ENCODE data around the gene UBR3.
"Not testable (repeated sequence)": the region's sequence is repeated elsewhere in the genome, so short reads cannot be mapped to it uniquely, and the experiment has no call there.

Gene UBR3

DNA sequence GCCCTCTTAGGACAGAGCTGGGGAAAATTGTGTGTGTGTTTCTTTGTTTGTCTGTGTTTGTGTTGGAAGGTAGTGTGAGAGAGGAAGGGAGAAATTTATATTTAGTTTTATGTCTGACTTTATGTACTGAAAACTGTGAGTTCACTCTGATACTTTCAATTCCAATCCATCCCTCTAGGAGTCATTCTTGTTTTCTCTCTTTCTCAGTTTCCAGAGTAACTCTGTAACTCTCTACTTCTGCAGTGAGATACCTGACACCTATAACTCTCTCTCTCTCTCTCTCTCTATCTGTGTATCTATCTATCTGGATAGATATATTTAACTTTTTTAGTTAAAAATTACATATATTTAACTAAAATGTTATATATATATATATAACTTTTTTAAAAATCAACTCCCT, 128.7 kb downstream of the UBR3 start:
- DNase-seq = no peak

DNA sequence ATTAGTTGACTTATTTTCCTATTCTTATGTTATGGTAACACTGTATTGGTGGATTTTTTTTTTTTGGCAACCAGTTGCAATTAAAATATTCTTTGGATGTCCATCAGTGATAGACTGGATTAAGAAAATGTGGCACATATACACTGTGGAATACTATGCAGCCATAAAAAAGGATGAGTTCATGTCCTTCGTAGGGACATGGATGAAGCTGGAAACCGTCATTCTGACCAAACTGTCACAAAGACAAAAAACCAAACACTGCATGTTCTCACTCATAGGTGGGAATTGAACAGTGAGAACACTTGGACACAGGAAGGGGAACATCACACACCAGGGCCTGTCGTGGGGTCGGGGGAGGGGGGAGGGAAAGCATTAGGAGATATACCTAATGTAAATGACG, 130.0 kb downstream of the UBR3 start:
- not testable (repeated sequence) for DNase-seq

DNA sequence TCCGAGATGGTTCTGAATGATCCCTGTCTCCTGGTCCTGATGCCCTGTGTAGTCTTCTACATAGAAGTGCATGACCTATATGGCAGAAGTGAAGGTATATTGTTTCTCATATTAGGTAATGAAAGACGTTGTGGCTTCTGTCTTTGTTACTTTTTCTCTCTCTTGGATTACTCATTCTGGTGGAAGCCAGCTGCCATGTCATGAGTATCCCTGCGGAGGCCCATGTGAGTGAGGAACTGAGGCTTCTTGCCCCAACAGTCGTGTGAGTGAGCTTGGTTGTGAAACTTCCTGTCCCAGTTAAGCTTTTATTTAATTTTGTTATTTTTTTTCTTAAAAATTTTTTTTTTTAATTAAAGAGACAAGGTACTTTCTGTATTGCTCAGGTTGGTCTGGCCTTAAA, 134.7 kb downstream of the UBR3 start:
- no peak for DNase-seq

DNA sequence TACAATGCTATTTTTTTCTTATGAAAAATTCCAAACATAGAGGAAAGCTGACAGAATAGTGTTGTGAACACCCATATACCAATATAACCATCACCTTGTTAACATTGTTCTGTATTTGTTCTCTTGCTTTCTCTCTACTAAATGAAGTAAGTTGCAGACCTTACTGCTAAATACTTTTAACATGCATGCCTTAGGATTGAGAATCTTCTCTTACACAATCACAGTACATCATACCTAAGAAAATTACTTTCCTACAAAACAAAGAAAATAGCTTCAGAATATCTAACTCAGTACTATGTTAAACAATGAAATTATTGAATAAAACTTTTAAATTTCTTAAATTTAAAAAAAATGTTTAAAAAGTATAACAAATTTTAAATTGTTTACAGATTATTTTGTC, 136.5 kb downstream of the UBR3 start:
- DNase-seq = no peak

DNA sequence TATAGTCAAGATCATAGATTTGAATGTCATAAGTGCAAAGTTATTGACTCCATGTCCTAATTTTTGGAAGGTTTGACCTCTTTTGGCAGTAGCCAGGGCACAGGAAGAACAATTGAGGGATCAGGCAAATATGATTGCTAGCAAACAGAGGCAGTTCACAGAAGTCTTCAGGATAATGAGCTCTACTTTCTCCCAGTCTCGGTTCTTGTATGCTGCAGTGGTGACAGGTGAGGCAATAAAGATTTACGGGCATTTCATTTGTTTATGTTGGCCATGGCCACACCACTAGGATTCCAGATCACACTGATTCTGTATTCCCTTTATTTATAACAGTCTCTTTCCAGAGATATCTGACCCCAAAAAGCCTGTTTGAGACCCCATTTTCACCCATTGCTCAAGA, 137.5 kb downstream of the UBR3 start:
- no peak for DNase-seq

DNA sequence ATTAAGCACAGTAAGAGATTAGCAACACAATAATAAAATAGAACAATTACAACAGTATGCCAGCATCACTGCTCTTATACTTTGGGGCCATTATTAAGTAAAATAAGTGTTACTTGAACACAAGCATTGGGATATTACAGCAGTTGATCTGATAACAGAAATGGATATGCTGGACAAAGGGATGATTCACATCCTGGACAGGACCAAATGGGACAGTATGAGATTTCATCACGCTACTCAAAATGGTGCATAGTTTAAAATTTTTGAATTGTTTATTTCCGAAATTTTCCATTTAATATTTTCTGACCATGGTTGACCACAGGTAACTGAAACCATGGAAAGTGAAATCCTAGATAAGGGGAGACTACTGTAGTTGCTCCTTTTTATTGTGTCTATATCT, 138.2 kb downstream of the UBR3 start:
- DNase-seq = no peak

DNA sequence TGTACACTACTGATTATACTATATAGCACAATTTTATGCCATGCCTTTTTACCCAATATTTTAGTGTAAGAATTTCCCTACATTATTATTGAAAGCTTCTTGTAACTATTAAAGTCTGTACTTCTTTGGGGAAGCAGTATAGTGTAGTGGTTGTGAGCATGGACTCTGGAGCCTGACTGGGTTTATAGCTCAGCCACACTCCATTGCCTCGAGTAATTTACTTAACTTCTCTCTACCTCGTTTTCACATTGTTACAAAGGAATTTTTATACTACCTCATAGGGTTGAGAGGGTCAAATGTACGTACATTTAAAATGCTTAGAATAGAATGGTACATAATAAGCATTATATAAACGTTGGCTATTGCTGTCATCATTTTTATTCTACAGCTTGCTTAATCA, 139.2 kb downstream of the UBR3 start:
- no peak for DNase-seq

DNA sequence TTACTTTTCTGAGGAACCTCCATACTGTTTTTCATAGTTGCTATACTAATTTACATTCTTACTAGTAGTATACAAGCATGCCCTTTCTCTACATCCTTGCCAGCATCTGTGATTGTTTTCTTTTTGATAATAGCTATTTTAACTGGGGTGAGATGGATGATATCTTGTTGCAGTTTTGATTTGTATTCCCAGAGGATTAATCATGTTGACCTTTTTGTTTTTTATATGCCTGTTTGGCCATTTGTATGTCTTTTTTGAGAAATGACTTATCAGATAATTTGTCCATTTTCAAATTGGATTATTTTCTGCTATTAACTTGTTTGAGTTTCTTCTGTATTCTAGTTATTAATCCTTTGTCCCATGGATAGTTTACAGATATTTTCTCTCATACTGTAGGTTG, 141.5 kb downstream of the UBR3 start:
- no peak for DNase-seq

DNA sequence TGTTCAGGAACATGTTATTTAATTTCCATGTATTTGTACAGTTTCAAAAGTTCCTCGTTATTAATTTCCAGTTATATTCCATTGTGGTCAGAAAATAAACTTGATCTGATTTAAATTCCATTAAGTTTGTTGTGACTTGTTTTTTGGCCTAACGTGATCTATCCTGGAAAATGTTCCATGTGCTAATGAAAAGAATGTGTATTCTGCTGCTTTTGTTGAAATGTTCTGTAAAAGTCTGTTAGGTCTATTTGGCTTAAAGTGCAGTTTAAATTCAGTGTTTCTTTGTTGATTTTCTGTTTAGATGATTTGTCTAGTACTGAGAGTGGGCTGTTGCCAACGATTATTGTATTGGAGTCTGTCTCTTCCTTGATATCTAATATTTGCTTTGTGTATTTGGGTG, 148.0 kb downstream of the UBR3 start:
- DNase-seq = no peak

DNA sequence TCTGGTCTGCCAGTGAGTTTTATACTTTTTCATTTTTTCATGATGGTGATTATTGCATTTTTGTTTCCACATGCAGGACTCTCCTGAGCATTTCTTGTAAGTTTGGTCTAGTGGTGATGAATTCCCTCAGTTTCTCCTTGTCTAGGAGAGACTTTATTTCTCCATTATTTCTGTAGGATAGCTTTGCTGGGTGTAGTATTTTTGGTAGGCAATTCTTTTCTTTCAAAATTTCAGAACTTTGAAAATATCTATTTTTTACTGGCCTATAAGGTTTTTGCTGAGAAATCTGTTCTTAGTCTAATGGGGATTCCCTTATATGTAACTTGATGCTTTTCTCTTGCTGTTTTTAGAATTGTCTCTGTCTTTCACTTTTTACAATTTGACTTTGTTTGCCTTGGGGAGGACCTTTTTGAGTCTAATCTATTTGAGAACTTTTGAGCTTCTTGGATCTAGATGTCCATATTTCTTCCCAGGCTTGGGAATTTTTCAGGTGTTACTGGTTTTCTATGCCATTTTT, 149.1 kb downstream of the UBR3 start:
- no peak for DNase-seq

DNA sequence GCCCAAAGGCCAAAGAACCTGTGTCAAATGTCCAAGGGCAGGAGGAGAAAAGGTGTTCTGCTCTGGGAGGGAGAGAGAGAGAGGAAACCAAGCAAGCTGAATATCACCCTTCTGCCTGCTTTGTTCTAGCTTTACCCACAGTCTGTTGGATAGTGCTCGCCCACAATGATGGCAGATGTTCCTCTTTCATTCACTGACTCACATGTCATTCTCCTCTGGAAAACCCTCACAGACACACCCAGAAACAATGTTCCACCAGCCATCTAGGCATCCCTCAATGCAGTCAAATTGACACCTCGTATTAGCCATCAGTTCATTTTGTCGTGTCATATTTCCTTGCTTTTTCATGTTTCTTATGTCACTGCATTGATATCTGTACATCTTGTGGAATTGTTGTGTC, 150.3 kb downstream of the UBR3 start:
- DNase-seq = no peak

DNA sequence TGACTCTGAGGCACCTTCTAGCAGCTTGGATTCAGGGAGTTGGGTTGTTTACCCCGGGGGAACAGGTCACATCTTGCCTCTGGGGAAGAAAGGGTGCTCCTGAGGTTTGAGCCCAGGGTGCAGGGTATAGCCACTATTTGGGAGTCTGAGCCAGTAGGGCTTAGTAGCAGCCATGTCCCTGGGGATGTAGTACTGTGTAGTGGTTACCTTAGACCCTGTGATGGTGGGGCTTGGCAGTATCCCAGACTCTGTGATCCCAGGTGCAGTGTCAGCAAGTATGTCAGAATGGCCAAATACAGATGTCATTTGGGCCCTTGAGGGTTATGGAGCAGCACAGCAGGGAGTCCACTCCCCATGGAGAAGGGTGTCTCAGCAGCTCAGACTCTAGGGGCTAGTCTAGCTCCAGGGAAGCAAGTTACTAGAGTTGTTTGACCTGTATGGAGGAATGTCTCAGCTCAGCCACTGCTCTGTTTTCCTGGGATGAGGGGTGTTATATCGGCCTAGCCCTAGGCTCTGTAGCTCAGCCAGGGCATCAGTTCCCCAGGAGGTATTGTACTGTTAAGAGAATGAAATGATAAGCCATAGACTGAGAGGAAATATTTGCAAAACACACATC, 151.3 kb downstream of the UBR3 start:
- DNase-seq = no peak

DNA sequence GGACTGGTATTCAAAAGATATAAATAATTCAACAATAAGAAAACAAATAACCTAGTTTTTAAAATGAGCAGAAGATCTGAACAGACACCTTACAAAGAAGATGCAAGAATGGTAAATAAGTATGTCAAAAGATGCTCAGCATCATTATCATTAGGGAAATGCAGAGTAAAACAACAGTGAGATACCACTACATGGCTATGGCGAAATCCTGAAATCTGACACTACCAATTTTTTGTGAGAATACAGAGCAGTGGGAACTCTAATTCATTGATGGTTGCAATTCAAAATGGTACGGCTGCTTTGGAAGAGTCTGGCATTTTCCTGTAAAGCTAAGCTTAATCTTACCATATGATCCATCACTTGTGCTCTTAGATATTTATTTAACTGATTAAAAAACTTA, 151.8 kb downstream of the UBR3 start:
- no peak for DNase-seq

DNA sequence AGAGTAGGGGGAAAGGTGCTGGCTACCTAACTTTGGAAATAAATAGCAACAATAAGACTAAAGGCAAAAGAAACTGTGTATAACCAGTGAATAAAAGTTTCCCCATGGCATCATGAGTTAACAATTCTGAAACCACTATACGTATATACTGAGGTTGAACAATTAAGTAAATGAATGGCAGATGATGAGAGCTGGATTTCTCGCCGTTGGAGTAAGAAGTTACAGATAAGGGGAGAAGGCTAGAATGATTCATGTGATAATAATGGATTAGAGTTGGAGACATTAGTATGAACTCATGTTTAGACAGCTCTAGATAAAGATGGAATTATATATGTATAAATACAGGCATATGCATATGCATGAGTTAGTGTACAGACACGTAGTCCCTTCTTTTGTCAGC, 152.7 kb downstream of the UBR3 start:
- DNase-seq = no peak

DNA sequence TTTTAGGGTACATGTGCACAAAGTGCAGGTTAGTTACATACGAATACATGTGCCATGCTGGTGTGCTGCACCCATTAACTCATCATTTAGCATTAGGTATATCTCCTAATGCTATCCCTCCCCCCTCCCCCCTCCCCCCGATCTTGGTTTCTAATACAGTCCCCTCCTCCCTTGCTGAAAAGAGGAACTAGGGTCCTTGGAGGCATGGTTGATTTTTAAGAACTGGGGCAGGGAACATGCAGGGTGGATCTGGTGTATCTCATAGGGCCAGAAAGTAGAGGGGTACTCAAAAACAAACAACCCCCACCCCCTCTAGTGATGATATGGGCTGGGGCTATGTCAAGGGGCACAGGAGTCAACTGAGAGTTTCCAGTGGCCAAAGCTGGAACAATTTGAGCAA, 153.4 kb downstream of the UBR3 start:
- no peak for DNase-seq

DNA sequence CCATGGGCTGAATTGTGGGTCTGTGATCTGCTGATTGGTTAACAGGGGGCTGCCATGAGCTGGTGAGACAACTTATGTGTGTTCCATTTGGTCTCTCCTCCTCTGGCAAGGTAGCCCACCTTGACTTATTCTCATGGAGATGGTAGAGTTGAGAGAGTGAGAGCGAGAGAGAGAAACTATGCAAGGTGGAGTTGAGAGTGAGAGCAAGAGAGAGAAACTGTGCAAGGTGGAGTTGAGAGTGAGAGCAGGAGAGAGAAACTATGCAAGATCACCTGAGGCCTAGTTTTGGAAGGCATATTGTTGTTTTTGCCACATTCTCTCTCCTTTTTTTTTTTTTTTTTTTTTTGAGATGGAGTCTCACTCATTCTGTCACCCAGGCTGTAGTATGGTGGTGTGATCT, 155.7 kb downstream of the UBR3 start:
- DNase-seq = no peak

DNA sequence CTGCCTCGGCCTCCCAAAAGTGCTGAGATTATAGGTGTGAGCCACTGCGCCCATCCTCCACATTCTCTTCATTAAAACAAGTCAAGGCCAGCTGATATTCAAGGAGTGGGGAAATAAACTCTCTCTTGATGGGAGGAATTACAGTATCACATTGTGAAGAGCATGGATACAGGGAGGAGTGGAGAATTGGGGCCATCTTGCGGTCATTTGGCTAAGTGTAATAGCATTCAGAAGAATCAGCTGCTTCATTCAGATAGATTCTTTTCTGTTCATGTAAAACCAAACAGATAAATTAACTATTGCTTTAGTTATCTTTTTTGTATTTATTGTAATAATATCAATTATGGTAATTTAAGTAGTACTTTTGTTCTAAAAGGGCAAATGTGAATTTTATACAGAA, 156.3 kb downstream of the UBR3 start:
- no peak for DNase-seq

DNA sequence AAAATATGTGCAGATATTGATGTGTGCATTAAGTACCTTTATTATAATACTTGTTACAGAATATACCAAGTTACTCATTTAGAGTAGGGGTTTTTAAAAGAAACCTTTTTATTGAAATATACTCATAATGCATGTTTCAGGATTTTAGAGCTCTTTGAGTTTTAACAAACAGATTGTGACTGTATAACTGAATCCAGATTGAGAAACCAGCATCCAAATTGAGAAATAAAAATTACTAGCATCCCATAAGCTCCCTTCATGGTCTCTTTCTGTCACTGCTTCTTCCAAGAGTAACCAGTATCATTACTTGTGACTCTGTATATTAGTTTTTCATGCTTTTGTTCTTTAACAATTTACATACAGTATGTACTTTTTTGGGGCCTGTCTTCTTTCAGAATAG, 156.9 kb downstream of the UBR3 start:
- DNase-seq = no peak

DNA sequence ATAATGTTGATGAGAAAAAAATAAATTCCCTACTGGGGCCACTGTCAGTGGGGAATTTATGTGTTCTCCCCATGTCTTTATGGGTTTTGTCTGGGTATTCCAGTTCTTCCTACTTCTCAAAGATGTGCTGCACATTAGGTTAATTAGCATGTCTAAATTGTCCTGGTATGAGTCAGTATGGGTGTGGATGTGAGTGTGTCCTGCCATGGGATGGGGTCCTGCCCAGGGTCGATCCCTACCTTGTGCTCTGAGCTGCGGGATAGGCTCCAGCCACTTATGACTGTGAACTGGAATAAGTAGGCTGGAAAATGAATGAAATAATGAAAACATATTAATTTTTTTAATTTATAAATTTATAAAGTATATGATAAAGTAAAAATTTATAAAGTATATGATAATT, 167.5 kb downstream of the UBR3 start:
- DNase-seq = no peak

DNA sequence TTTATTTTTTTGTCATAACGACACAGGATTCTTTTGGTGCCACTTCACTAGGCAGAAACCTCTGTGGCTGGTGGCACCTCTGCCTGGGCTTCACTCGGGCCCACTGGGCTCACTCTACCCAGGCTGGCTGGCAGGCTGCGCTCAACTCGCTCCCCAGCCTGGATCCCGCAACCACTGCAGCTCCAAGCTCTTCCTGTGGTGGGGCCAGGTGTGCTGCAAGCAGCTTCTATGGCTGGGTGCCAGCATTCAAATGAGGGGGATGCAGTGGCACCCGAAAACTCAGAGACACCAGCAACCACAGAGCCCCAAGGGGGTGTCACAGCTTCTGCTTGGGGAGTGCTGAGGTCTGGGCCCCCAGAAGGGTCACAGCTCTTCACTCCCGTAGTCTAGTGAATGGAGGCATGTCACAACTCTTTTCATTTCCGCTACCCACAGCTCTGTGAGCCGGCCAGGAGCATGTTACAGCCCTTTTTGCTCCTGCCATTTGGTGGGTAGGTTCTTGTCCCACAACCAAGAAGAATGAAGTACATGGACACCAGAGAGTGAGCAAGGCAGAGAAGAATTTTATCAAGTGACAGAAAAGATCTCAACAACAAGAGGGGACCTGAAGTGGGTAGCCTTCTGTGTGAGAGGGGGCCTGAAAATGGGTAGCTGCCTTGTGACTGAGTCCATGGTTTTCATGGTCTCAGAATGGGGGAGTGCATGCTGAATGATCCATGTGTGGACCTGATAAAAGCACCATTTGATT, 170.1 kb downstream of the UBR3 start:
- no peak for DNase-seq

DNA sequence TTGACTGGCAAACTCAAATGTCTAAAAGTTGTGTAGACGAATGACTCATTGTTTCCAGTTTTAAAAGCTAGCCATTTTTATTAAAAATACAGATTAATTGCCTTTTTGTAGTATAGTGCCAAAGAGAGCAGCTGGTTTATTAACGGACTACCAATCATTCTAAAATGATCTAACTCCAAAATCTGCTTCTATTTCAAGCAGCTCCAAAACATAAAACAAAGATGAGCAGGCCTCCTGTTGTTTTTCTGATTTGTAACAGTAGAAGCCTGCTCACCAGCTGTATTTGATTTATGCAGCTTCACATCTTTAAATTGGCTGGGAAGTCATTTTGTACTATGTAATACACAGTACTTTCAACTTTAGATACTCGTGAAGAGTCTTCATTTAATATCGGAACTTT, 171.8 kb downstream of the UBR3 start:
- DNase-seq = no peak

DNA sequence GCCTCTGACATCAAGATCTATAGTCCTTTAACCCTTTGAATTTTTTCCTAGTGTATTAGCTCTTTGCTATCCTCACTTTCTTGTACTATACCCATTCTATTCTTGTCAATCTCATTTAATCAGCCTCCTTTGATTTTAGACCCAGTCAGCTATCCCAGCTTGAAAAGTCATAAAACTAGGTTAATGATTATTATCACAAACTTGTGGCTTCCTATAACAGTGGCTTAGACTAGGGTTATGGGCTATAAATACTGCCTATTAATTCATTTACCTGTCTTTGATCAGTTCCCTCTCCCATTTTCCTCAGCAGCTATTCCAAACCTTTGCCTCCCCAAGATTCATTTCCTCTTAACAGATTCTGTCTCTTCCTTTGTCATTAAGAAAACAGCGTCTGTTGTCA, 174.8 kb downstream of the UBR3 start:
- DNase-seq = no peak

DNA sequence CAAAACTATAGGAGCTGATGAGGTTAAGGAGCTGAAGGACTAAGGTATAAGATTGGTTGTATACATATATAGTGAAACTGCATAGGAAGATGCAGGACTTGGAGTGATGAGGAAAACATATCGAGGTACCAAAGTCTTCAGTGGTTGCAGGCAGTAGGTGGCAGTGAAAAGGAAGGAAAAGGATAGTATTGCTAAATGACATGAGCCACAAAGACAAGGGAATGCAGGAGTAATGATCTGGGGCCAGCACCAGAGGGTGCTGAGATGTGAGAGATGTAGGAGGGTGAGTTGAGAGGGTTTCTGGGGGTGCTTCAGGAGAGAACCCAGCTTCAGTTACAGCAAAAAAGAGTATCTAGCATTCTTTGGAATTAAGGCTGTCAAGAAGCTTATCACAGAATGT, 178.4 kb downstream of the UBR3 start:
- DNase-seq = no peak

DNA sequence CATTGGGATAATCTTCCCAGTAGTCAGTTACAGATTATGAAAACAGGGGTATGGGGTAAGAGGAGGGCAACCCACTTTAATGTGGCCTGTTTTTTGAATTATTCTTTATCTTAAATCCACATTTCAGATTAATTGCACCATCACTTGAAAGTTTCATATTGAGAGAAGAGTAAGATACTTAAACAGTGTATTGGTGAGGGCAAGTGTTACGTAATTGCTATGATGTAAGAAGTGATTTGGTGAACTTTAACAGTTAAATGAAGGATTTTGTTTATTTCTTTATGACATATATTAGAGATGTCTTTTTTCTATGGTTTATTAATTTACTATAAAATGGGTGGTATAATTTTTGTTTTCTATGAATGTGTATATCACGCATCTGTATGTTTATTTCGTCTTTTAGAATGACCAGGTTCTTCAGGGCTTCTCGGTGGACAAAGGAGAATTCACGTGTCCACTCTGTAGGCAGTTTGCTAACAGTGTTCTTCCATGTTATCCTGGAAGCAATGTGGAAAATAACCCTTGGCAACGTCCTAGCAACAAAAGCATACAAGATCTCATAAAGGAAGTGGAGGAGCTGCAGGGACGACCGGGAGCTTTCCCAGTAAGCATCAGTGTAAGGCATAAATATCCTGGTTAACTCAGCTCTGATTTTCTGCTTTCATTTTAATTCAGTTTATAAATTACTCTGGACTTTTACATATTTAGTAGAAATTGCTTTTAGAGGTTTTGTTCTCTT, 179.5 kb downstream of the UBR3 start:
- DNase-seq = no peak

Measured in 8988T (cell line).